Measurements from ENCODE around the gene IGFALS. TPM values are rescaled to one million over a fixed set of nuclear protein-coding genes. Genes with fewer than 3 reads are reported as not detected.

The IGFALS gene
- total RNA-seq, 4 donors from 2014 or later: 0.59 to 0.69 (median 0.64) TPM

DNA sequence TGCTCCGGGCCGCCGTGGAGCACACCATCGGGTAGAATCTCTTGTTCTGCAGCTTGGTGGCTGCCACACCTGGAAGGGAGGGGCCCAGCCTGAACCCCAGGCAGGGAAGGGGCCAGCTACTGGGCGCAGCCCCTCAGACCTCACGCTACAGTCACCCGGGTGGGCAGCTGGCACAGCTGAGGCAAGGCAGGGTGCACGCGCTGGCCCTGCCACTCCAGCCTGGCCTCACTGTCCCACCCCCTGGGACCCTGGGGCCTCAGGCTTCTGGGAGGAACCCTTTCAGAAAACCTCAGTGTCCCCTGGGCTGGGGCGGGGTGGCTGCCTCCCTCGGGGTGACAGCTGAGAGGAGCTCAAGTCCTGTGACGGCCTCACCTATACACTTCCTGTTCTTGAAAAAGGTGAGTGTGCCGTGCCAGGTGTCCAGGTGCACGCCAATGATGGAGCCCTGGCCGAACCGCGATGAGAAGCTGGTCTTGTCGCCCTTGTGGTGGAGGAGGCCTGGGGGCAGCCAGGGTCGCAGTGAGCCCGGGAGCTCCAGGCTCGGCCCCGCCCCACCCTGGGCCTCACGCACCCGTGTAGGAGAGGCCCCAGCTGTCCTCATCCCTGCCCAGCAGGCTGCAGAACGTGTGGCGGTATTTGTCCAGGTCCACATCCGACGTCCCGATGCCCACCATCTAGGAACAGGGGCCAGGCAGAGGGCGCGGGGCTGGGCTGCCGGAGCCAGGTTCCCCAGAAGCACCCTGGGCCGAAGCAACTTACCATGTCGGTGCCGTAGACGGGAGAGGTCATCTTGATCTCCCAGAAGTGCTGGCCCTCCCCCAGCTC lies 15.9 kb downstream of the IGFALS start:
- no peak overlapping the region for H3K4me3 ChIP-seq (ENCODE audit: low read depth, poor library complexity, severe bottlenecking)
- no peak for DNase-seq (ENCODE audit: low spot score in 2 of 2)
- WGBS, 2 donors: 74 to 83% methylated on average over 20 to 22 of the region's 36 CpGs
- intact Hi-C loops (cut with DNase I; ENCODE audit: low total_unique reads): no loop called here
- no peak for TF ChIP-seq POLR2A (IDR thresholded peaks at IDR 0.05)
- TF ChIP-seq, protein P1, sequence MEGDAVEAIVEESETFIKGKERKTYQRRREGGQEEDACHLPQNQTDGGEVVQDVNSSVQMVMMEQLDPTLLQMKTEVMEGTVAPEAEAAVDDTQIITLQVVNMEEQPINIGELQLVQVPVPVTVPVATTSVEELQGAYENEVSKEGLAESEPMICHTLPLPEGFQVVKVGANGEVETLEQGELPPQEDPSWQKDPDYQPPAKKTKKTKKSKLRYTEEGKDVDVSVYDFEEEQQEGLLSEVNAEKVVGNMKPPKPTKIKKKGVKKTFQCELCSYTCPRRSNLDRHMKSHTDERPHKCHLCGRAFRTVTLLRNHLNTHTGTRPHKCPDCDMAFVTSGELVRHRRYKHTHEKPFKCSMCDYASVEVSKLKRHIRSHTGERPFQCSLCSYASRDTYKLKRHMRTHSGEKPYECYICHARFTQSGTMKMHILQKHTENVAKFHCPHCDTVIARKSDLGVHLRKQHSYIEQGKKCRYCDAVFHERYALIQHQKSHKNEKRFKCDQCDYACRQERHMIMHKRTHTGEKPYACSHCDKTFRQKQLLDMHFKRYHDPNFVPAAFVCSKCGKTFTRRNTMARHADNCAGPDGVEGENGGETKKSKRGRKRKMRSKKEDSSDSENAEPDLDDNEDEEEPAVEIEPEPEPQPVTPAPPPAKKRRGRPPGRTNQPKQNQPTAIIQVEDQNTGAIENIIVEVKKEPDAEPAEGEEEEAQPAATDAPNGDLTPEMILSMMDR (IDR thresholded peaks at IDR 0.05): no peak

DNA sequence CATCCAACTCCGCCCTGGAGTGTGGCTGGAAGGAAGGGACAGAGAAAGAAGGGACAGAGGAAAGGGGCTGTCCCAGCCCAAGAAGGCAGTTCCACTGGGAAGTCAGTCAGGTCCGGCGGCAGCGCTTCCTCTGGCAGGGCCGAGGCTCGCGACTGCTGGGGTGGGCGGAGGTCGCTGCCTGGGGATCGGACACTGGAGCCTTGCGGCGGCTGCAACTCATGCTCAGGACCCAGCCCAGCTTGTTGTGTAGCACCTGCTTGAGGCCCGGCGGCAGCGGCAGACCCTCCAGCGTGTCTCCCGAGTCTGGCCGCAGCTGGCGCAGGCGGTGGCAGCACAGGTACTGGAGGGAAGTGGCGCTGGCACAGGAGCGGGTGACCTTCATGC lies 16.5 kb downstream of the IGFALS start:
- WGBS, 2 donors: 80 to 86% methylated on average over 14 to 17 of the region's 22 CpGs
- intact Hi-C loops (cut with DNase I; ENCODE audit: low total_unique reads): no loop called here
- DNase-seq (ENCODE audit: low spot score in 2 of 2): no peak
- H3K4me3 ChIP-seq (ENCODE audit: low read depth, poor library complexity, severe bottlenecking): no peak overlapping the region
- TF ChIP-seq POLR2A (IDR thresholded peaks at IDR 0.05): no peak
- TF ChIP-seq, protein P1 (IDR thresholded peaks at IDR 0.05): no peak

DNA sequence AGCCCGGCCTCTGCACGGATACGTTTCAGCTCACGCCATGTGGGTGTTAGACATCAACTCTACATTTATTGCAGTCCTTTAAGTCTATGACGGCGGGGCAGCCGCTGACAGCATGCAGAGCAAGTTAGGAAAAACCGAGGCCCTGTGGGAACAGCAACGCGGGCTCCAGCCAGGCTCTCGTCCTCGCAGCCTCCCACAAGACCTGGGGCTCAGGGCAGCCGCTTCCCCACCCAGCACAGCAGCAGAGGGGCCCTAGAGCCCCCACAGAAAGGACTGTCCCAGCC lies 16.9 kb downstream of the IGFALS start:
- TF ChIP-seq, protein P1 (IDR thresholded peaks at IDR 0.05): no peak
- TF ChIP-seq POLR2A (IDR thresholded peaks at IDR 0.05): no peak
- no peak overlapping the region for H3K4me3 ChIP-seq (ENCODE audit: low read depth, poor library complexity, severe bottlenecking)
- no peak for DNase-seq (ENCODE audit: low spot score in 2 of 2)
- 80 to 83% methylated on average over 10 to 13 of the region's 13 CpGs for WGBS, 2 donors
- intact Hi-C loops (cut with DNase I; ENCODE audit: low total_unique reads): no loop called here

DNA sequence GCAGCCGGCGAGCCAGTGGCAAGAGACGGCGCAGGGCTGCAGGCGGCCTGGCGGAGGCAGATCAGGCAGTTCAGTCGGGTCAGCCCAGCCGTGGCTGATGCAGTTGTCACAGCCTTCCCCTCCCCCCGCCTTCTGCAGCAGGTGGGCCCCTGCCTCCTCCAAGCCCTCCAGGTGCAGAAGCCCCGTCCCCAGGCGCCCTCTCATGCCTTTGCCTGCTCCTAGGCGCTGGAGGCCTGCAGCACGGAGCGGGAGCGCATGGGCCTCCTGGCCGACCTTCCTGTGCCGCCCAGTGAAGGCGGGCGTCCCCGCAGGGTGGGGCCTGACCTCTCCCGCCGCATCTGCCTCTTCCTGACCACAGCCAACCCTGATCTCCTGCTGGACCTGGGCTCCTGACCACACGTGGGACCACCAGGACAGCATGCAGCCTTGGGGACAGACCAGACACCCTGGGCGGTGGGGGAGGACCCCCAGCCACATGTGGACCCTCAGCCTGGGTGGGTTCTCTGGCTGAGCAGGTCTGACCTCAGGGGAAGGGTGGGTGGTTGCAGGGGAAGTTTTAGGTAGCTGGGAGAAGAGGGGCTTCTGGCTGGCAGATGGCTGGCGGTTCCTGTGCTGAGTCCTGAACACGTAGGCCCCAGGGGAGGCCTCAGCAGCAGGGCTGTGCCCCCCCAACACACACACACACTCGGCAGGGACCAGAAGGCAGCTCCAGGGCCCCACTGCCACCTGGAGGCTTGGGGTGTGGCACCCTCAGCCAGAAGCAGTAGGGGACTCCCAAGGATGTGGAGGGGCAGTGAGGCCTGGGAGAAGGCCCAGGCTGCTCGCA lies 17.4 kb downstream of the IGFALS start:
- intact Hi-C loops (cut with DNase I; ENCODE audit: low total_unique reads): no loop called here
- H3K4me3 ChIP-seq (ENCODE audit: low read depth, poor library complexity, severe bottlenecking): no peak overlapping the region
- TF ChIP-seq, protein P1 (IDR thresholded peaks at IDR 0.05): no peak
- TF ChIP-seq POLR2A (IDR thresholded peaks at IDR 0.05): no peak
- DNase-seq (ENCODE audit: low spot score in 2 of 2): no peak
- WGBS, 2 donors: 80 to 81% methylated on average over 15 to 27 of the region's 28 CpGs

DNA sequence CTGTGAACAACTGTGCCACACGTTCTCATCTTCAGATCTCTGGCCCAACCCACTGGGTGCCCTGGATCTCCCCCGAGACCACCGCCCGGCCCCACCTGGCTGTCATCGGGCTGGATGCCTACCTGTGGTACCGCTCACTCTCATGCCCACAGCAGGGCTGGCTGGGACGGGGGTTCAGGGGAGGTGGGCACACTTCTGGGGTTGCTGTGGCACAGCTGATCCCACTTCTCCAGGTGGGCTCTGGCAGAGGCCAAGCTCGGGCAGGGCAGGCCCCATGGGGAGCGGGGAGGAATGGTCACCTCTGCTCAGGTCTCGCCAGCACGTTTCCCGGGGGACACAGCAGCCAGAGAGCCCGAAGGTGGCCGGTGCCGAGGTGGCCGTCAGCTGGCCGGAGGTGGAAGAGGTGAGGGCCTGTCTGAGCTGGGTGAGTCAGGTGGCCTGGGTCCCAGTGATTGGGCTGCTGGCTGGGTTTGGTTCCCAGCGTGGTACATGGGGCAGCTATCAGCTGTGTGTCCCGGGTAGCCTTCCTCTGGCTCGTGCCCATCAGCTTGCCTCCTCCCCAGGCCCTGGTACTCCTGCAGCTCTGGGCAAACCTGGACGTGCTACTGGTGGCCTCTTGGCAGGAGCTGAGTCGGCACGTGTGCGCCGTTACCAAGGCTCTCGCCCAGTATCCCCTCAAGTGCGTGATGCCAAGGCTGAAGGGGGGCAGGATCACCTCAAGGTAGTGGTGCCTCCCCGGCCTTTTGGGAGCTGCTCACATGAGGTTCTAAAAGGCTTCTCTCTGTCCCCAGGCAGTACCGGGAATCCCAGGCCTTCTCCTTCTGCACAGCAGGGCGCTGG lies 18.3 kb downstream of the IGFALS start:
- no peak overlapping the region for H3K4me3 ChIP-seq (ENCODE audit: low read depth, poor library complexity, severe bottlenecking)
- DNase-seq (ENCODE audit: low spot score in 2 of 2): no peak
- intact Hi-C loops (cut with DNase I; ENCODE audit: low total_unique reads): no loop called here
- 85% methylated on average over 22 to 30 of the region's 30 CpGs for WGBS, 2 donors
- TF ChIP-seq POLR2A (IDR thresholded peaks at IDR 0.05): no peak
- TF ChIP-seq, protein P1 (IDR thresholded peaks at IDR 0.05): no peak

Data from lower leg skin (tissue), 4 donors.